IPS-11a (cell line): ENCODE results near the gene BAZ2B.
"Not testable (repeated sequence)": the region's sequence is repeated elsewhere in the genome, so short reads cannot be mapped to it uniquely, and the experiment has no call there.

Experiments used
- H3K4me3 ChIP-seq: one replicate; pipeline ENCODE4 v1.5.1; 2013; ENCODE audit warnings: low read depth, low read length, control low read depth

The BAZ2B gene

GRCh38 chr2:159538801-159539200 lies 77.5 kb downstream of the BAZ2B start:
- no peak overlapping the region for H3K4me3 ChIP-seq

GRCh38 chr2:159535261-159535660 lies 81.1 kb downstream of the BAZ2B start:
- H3K4me3 ChIP-seq = not testable (repeated sequence)

DNA sequence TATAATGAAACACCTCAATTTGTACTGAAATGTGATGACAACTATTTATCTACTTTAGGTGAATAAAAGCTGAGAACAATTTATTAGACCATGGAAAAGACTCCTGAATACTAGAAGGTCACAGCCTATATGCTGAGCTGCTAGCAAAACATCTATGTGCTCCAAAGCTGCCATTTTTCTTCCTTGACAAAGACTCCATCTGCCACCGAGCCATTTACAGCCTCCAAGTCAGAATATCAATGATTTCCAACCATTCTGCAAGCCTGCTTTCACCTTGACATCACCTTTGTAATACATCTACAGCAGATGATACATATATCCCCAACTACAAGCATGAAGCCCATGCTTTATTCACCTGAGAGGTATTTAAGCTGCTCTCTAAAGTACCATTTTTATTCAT lies 84.9 kb downstream of the BAZ2B start:
- H3K4me3 ChIP-seq = no peak overlapping the region

GRCh38 chr2:159526433-159526832 lies 89.9 kb downstream of the BAZ2B start:
- no peak overlapping the region for H3K4me3 ChIP-seq

DNA sequence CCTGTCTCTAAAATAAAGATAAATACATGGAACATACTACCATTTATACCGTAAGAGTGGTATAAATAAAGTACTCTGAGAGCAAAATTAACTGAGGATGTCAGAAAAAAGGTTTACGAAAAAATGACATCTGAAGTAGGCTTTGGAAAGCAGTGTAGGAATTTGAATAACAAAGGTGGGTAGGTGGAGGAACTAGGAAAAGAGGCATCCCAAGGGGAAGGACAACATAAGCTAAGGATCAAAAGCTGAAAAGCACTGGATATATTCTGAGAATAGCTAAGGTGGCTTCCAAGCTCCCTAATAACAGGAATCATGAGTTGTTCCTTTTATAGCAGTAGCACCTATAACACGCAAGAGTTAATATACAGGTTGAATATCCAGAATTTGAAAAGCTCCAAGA lies 91.3 kb downstream of the BAZ2B start:
- no peak overlapping the region for H3K4me3 ChIP-seq

DNA sequence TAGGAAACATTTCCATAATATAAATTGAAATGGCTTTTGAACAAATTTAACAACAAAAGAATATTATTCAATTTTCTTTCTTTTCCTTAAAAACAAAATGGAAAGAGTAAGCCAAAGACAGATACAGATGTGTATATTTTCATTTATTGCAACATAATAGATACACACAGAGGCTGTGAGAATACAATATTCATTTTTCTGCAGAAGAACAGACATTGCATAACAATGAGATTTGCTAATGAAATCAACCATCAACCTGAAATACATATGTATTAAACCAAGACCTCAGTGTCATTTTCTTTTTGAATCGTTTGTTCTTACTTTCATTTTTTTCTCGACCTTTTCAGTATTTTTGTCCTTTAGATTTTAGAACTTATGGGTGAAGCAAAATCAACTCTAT lies 95.1 kb downstream of the BAZ2B start:
- no peak overlapping the region for H3K4me3 ChIP-seq

- no peak overlapping the region for H3K4me3 ChIP-seq
These were observed 97.9 kb downstream of the BAZ2B start for GRCh38 chr2:159518321-159519005.

DNA sequence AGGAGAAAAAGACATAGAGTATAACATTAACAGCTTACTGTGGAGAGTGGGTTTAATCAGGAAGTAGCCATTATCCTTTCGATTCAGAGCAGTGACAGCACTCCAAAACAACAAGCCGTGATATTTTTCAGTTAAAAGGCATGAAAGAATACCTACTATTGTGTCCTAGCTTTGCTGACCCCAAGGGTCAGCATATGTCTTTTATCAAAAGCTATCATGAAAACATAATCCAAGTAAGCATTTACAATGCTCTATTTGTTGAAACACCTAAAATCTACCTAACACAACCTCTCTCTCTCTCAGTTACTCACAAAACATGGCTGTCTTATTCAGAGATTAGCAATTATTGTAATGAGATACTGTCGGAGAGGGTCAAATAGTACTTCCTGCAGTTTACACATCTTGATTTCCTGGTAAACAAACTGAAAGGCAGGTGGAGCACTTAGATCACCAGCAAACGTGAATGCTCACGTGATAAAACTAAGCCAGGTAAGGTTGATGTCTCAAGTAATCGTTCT lies 100.0 kb downstream of the BAZ2B start:
- H3K4me3 ChIP-seq = no peak overlapping the region

DNA sequence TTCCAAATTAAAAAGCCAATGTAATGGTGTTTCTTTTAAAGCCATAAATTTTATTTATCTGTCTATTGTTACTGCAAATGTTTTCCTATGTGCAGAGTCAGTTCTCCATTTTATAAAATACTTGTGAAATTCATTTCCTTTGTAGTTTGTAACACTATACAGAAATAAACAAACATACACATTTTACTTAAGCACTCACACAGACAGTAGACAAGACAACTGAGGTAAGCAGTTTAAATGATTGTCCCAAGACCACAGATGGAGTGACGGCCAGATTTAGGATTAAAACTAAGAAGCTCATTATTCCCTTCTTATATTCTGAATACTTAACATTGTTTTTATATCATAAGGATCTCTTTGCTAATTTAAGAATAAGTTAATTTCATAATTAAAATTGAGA lies 100.9 kb downstream of the BAZ2B start:
- no peak overlapping the region for H3K4me3 ChIP-seq

GRCh38 chr2:159513745-159514144 lies 102.6 kb downstream of the BAZ2B start:
- H3K4me3 ChIP-seq = no peak overlapping the region

GRCh38 chr2:159508140-159508539 lies 108.2 kb downstream of the BAZ2B start:
- H3K4me3 ChIP-seq = no peak overlapping the region

DNA sequence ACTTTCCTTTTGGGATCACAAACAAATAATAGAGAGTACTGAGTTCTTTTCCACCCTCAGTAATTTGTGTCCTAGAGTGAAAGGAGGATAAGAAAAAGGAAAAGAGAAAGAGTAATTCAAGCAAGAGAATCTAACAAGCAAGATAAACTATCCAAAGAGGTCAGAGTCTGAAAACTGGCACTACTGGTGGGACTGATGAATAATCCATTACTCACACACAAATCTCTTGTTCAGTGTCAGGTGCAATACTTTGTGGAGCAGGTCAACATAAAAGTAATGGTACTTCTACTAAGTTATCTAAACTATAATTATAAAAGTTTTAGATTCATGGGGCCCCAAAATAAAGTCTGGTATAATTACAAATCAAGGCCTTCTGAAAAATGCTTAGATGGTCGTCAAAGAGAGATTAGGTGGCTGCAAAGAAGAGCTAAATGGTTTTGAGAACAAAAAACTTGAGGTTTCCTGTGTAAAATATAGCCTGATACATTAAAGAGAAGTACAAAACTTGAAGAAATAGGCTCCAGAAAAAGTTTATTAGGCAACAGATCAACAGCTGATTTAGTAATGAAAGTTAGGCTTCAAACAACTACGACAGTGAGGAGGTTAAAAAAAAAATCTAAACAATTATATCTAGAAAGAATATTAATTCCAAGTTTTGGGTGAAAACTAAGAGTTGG lies 109.4 kb downstream of the BAZ2B start:
- H3K4me3 ChIP-seq = no peak overlapping the region

- no peak overlapping the region for H3K4me3 ChIP-seq
These were observed 110.1 kb downstream of the BAZ2B start for GRCh38 chr2:159506202-159506601.

DNA sequence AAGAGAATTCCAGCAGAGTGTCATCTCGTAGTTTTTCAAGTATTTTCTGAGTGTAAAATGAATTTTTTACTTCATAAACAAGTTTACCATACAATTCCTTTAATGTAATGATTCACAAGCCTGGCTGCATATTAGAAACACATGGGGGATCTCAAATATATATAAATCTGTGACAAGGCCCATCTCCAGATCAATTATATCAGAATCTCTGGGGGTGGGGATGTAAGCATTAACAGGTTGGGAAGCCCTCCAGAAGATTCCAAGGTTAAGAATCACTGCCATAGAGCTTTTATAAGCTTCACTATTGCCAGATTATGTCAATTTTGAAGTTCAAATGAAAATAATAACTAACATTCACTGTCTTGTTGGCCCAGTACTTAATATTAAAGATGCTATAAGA lies 111.2 kb downstream of the BAZ2B start:
- no peak overlapping the region for H3K4me3 ChIP-seq

GRCh38 chr2:159501743-159502142 lies 114.6 kb downstream of the BAZ2B start:
- H3K4me3 ChIP-seq = no peak overlapping the region

GRCh38 chr2:159497847-159498246 lies 118.5 kb downstream of the BAZ2B start:
- no peak overlapping the region for H3K4me3 ChIP-seq

- no peak overlapping the region for H3K4me3 ChIP-seq
These were observed 119.1 kb downstream of the BAZ2B start for GRCh38 chr2:159497256-159497655.

- H3K4me3 ChIP-seq = no peak overlapping the region
These were observed 126.9 kb downstream of the BAZ2B start for GRCh38 chr2:159489476-159489875.

DNA sequence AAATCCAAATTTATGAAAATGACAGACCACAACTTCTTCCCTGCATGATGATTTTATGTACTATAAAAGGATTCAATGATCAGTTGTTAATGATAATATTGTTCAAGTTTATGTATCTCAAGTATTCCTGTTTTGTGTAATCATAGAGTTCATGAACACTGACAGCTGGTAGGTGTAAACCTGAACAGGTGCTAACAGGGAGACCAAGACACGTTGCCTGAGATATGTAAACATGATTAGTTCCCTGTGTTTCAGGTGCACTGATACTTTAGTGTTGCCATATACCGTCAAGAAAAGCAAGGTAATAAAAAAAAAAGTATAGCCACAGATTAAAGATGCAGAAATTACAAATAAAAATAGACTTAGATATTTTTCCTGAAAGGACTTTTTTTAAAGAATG lies 131.8 kb downstream of the BAZ2B start:
- H3K4me3 ChIP-seq = no peak overlapping the region

DNA sequence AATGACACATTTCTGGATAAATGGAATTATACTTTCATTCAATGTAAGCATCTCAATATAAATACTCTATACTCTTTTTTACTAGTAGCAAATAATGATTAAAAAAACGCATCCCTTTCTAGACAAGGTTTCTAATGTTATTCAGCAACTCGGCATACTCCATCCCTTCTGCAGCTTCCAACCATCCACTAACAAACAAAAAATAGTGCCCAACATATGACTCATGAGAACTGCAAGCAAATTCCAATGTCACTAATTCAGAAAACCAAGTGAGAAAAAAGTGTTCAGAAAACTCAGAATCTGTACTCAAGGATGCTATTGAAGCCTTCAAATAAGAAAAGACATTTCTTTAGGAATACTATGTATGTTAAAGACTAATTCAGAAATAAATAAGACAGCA lies 140.0 kb downstream of the BAZ2B start:
- no peak overlapping the region for H3K4me3 ChIP-seq

GRCh38 chr2:159475793-159476192 lies 140.6 kb downstream of the BAZ2B start:
- no peak overlapping the region for H3K4me3 ChIP-seq

GRCh38 chr2:159471340-159471739 lies 145.0 kb downstream of the BAZ2B start:
- H3K4me3 ChIP-seq = no peak overlapping the region

DNA sequence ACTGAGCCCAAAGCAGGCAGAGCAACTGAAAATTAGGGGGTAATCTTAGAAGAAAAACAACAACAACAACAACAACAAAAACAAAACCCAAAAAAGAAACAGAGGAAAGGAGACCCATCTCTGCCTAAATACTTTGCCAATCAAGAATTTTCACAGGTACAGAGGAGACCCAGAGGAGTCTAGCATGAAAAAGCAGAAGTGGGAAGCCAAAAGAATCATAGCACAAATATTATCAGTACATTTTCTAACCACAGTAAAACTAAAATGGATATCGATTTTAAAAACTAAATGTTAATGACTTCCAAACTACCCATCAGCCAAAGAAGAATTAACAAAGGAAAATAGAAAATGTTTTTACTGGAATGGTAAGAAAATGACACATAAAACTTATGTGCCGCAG lies 148.1 kb downstream of the BAZ2B start:
- H3K4me3 ChIP-seq = no peak overlapping the region
